ENCODE measurements around the gene IL2.

- TF ChIP-seq POLR2A (IDR thresholded peaks at IDR 0.05) = no peak
- TF ChIP-seq CTCF (IDR thresholded peaks at IDR 0.05) = no peak
- no peak for TF ChIP-seq POLR2AphosphoS5 (IDR thresholded peaks at IDR 0.05)
Measured at GRCh38 chr4:122479935-122480416, 23.5 kb upstream of the IL2 start.
